IPS-18c (cell line): ENCODE data around the gene ZCCHC14.

Experiments used
- H3K4me3 ChIP-seq: 2 replicates; pipeline ENCODE4 v1.7.0; 2013; ENCODE audit warnings: low read depth, mild to moderate bottlenecking, low read length, moderate library complexity; ENCODE audit not compliant: insufficient read depth
- H3K9me3 ChIP-seq: one replicate; pipeline ENCODE4 v1.6.1; 2013; ENCODE audit warnings: mild to moderate bottlenecking, low read length, moderate library complexity; ENCODE audit not compliant: control insufficient read depth, insufficient read depth

The ZCCHC14 gene

DNA sequence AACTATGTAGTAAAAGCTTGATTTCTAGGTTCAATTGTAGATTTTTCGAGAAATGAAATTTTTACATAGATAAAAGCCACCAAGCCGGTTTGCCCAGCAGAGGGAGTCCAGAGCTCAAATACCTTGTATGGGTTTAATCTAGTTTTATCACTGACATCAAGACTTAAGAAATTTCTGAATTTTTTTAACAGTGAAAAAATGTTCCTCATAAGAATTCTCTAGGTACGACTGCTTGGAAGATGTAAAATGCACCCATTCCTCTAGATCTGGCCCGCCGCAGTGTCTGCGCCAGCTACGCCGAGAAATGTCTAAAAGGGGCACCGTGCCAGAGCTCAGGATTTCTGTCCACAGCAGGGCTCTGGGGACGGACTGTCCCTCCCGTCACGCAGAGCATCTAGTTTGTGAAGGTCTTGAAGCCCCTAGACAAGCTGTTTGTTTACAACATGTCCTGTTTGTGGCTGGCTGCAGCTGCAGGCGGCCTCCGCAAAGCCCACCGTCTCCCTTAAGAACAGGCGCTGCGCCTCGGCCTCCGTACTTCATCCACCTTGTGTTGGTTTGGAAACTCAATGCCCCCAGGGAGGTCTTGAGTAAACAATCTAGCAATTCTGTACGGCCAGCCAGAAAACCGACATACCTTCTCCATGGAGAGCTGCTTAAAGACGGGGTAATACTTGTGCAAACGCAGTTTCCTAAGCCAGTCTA, 75.8 kb downstream of the ZCCHC14 start:
- H3K9me3 ChIP-seq = no peaks in the 10 kb centered on the region
- H3K4me3 ChIP-seq = no peak overlapping the region

GRCh38 chr16:87415441-87415840, 77.4 kb downstream of the ZCCHC14 start:
- no peak overlapping the region for H3K4me3 ChIP-seq
- H3K9me3 ChIP-seq = no peaks in the 10 kb centered on the region

DNA sequence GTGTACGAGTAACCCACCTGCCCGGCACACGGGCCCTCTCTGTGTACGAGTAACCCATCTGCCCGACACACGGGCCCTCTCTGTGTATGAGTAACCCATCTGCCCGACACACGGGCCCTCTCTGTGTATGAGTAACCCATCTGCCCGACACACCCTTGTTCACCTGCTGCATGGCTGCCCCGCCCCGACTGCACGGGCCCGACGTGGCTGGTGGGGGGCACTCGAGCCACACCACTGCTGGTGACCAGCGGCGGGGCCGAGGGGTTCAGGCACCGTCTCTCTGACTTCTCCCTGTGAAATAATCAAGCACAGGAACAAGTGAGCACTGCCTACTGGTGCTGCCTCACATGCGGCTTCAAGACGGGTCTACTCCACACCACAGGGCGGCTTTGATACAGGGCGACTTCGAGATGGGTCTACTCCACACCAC, 78.6 kb downstream of the ZCCHC14 start:
- Histone ChIP-seq H3K9me3 (no peaks in the 10 kb centered on the region), H3K4me3 (no peak overlapping the region)

GRCh38 chr16:87412996-87413421, 79.8 kb downstream of the ZCCHC14 start:
- H3K9me3 ChIP-seq = no peaks in the 10 kb centered on the region

DNA sequence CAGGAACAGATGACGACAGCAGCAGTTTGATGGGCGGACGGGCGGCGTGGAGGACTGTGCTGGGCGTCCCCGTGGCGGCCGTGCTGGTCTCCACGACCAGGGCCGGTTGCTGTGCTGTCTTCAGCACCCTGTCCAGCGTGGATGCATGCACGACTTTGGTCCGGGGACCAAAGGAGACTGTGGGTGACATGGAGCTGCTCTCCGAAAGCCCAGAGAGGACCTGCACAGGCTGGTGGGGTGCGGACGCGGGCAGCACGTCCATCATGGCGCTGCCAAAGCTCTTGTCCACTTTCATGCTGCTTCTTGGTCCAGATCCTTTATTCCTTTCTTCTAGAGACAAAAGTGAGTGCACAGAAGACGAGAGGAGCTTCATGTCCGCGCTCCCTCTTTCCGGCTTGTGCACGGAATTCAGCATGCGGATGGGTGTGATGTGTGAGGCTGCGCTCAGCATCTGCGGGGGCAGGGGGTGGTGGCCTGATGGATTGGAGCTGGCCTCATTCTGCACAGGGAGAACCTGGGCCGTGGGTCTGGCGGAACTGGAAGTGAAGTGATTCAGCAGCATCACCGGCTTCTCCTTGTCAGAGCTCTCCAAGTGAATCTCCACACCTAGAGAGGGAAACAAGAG, 80.3 kb downstream of the ZCCHC14 start:
- Histone ChIP-seq H3K4me3 (no peak overlapping the region), H3K9me3 (no peaks in the 10 kb centered on the region)

More at GRCh38 chr16:87412996-87413421, 79.8 kb downstream of the ZCCHC14 start:
- H3K4me3 ChIP-seq = no peak overlapping the region

DNA sequence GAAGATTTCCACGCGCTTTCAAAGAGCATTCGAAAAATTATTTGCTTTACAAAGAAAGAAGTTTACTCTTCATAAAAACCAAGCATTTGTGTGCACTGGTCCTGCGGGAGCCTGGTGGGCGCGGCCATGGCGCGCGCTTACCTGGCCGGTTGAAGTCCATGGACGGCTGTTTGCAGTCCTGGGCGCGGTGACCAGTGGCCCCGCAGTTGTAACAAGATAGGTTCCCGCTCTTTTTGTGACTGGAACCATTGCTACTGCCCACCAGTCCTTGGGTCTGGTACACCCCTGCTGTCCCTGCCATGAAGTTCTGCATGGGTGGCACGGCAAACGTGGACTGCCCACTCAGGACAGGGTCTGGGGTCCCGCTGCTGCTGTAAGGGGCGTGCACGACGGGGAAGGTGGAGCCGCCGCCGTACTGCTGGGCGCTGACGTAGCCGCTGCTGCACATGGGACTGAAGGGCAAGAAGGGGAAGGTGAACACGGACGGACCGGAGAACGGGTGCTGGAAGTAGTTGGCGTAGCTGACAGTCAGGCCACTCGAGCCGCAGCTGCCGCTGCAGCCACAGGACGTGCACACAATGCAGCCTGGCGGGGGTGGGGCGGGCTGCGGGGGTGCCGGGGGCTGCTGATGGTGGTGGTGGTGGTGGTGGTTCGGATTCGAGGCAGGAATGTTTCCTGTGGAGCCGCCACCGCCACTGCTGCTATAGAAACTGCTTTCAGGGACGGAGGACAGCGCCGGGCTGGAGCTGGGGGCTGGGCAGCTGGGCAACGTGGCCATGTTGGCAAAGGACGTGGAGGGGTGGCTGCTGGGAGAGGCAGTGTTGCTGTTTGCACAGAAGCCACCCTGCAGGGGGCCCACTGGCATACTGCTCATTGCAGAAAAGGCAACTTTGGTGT, 81.2 kb downstream of the ZCCHC14 start:
- Histone ChIP-seq H3K9me3 (no peaks in the 10 kb centered on the region), H3K4me3 (no peak overlapping the region)

DNA sequence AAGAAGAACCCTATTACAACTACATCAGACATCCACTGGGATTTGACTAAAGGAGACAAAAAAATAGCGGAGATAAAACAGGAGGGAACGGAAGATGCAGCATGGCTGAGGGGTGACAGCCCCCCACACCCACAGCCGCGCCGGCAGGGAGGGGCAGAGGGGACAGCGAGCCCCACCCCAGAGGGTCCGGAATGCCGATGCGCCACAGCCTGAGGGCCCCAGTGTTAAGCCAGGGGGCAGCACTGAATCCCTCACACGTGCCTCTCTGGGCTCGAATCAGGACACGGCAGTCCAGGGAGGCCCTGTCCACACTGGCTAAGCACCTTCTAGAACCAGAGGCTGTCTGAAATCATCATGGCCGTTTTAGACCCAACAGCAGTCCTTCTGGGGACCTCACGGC, 81.9 kb downstream of the ZCCHC14 start:
- H3K9me3 ChIP-seq = no peaks in the 10 kb centered on the region

DNA sequence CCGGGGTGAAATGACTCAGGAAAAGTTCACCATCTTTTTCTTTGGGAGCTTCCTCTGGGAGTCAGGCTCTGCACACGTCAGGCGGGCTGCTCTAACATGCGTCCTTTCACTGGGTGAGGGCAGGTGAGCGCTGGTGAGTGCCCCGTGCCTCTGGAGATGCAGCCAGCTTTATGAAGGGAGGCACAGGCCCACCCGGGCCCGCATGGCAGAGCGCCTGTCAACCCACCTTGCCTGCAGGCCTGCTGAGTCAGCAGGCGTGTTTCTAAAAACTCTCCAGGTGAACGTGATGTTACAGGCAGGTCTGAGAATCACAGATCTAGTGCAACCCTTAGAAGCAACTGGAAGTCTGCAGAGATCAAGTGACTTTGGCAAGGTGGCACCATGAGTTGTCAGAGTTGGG, 82.3 kb downstream of the ZCCHC14 start:
- no peaks in the 10 kb centered on the region for H3K9me3 ChIP-seq
- no peak overlapping the region for H3K4me3 ChIP-seq

More for the DNA sequence above, 81.9 kb downstream of the ZCCHC14 start:
- no peak overlapping the region for H3K4me3 ChIP-seq

- Histone ChIP-seq H3K4me3 (no peak overlapping the region), H3K9me3 (no peaks in the 10 kb centered on the region)
Observed at GRCh38 chr16:87409781-87410180, 83.0 kb downstream of the ZCCHC14 start.

- Histone ChIP-seq H3K4me3 (no peak overlapping the region), H3K9me3 (no peaks in the 10 kb centered on the region)
Observed at GRCh38 chr16:87409153-87409552, 83.7 kb downstream of the ZCCHC14 start.

DNA sequence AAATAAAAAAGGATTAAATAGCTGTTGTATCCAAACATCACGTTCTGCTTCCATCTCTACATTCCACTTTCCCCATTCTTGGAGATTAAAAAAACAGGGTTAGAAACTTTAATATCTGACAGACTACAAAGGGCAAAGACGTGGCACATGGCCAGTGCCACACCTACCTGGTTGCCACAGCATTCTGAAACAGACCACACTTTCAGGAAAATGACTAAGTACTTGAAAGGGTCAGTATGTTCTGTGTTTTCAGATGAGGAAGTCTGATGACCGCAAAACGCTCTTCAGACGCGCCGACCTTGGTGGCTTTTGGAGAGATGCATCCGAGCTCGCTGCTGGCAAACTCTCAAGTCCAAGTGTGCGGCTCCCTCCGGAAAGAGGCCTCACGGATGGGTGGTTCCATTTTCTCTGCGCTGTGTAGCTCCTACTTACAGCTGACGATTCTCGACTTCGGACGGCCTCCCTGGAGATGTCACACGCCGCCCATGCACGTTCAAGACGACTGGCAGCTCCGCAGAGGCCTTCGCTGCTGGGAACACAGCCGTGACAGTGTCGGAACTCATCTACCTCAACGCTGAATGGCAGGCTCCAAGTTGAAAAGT, 85.2 kb downstream of the ZCCHC14 start:
- H3K9me3 ChIP-seq = no peaks in the 10 kb centered on the region

DNA sequence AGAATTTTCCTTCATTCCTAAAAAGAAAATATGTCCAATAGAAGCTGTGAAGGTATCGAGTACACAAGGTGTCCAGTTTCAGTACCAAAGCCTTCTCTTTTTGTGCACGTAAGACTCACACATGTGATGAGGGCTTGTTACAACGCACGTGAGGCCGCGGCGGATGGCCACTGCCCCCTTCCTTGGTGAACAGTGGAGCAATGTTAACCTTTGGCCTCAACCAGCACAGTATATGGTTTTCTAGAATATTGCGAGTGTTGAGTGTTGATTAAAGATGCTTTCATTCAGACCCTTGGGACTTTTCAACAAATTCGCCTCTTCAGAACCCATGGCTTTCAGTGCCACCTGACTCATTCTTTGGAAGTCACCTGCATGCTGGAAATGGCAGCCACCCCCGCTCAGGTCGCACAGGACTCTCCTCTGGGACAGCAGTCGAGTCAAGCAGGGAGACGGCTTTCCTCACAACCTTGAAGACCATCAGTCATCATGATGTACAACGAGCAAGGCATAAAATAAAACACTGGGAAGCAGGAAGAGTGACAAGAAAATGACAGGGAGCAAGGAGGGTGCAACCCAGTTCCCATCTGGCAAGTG, 86.2 kb downstream of the ZCCHC14 start:
- Histone ChIP-seq H3K9me3 (no peaks in the 10 kb centered on the region), H3K4me3 (no peak overlapping the region)

More for the DNA sequence above, 85.2 kb downstream of the ZCCHC14 start:
- H3K4me3 ChIP-seq = no peak overlapping the region

DNA sequence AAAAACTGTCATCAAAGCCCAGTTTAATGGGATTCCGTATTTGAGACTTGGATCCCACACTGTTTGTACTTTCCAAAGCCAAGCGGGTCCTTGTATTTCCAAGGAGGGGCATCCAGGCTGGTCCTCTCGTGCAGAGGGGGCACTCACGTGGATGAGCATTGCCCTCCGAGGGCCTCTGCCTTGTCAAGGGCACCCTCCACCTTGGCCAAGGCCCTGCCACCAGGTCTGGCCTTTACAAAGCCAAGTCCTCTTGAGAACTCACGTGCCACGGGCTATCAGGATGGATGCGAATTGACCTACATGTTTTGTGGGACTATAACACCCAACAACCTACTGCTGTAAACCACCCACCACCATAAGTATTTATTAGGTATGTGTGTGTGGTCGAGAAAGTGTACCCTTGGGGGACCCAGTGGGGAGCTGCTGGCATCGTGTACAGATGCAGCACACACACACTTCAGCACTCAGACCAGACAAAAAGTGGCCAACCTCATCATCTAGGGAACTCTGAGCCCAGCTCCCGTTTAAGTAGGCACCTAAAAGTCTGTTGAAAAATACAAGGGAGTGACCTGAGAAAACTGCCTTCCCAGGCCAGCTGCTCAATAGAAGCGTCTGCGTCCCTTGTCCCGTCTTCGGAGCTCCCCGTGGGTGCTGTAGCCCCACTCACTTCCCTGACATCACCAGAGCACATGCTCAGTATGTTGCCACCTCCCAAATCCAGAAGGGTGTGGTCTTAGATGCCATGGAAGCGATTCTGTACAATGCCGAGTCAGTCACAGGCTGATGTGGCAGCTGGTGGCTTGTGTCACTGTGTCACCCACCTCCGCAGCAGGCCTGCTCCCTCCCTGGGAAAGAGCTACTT, 87.8 kb downstream of the ZCCHC14 start:
- no peak overlapping the region for H3K4me3 ChIP-seq

GRCh38 chr16:87395181-87395842, 97.5 kb downstream of the ZCCHC14 start:
- H3K4me3 ChIP-seq = no peak overlapping the region
- peaks cover 2% of the 10 kb centered on the region for H3K9me3 ChIP-seq

More for the DNA sequence above, 87.8 kb downstream of the ZCCHC14 start:
- H3K9me3 ChIP-seq = no peaks in the 10 kb centered on the region

- peaks cover 2% of the 10 kb centered on the region for H3K9me3 ChIP-seq
- H3K4me3 ChIP-seq = peak overlapping the region; percentile 76; the same call in 1 of the 2 replicates
Observed at GRCh38 chr16:87393680-87394055, 99.2 kb downstream of the ZCCHC14 start.
